IPS-15b (cell line): ENCODE results near the gene TM4SF4.

Experiments
- H3K27me3 ChIP-seq: one replicate; pipeline ENCODE4 v1.6.1; 2013; ENCODE audit warnings: low read length; ENCODE audit not compliant: control insufficient read depth, insufficient read depth
- H3K36me3 ChIP-seq: one replicate; pipeline ENCODE4 v1.6.1; 2013; ENCODE audit warnings: low read length; ENCODE audit not compliant: control insufficient read depth, insufficient read depth
- H3K4me1 ChIP-seq: one replicate; pipeline ENCODE4 v1.6.1; 2013; ENCODE audit warnings: mild to moderate bottlenecking, low read length; ENCODE audit not compliant: control insufficient read depth, insufficient read depth
- H3K4me3 ChIP-seq: one replicate; pipeline ENCODE4 v1.5.1; 2013; ENCODE audit warnings: low read depth, low read length
- H3K9ac ChIP-seq: one replicate; pipeline ENCODE4 v1.6.1; 2013; ENCODE audit warnings: low read depth, mild to moderate bottlenecking, low read length
- H3K9me3 ChIP-seq: one replicate; pipeline ENCODE4 v1.6.1; 2013; ENCODE audit warnings: mild to moderate bottlenecking, low read length; ENCODE audit not compliant: control insufficient read depth, insufficient read depth

Gene TM4SF4

GRCh38 chr3:149528340-149528650 is 53.8 kb downstream of the TM4SF4 start:
- H3K9me3 ChIP-seq: no peaks in the 10 kb centered on the region
- no peaks in the 10 kb centered on the region for H3K4me1 ChIP-seq
- H3K36me3 ChIP-seq: peaks cover 12% of the 10 kb centered on the region
- no peak overlapping the region for H3K4me3 ChIP-seq
- H3K27me3 ChIP-seq: no peaks in the 10 kb centered on the region
- no peak overlapping the region for H3K9ac ChIP-seq

- no peaks in the 10 kb centered on the region for H3K9me3 ChIP-seq
- H3K9ac ChIP-seq: no peak overlapping the region
- H3K27me3 ChIP-seq: no peaks in the 10 kb centered on the region
- no peak overlapping the region for H3K4me3 ChIP-seq
- peaks cover 7% of the 10 kb centered on the region for H3K36me3 ChIP-seq
- H3K4me1 ChIP-seq: no peaks in the 10 kb centered on the region
These were observed 54.6 kb downstream of the TM4SF4 start for GRCh38 chr3:149529099-149529498.

- Histone ChIP-seq H3K36me3 (no peaks in the 10 kb centered on the region), H3K9ac (no peak overlapping the region), H3K4me3 (no peak overlapping the region), H3K27me3 (no peaks in the 10 kb centered on the region), H3K9me3 (no peaks in the 10 kb centered on the region), H3K4me1 (peaks cover 14% of the 10 kb centered on the region)
These were observed 58.1 kb downstream of the TM4SF4 start for GRCh38 chr3:149532489-149533180.

GRCh38 chr3:149534082-149534481 is 59.6 kb downstream of the TM4SF4 start:
- Histone ChIP-seq H3K36me3 (no peaks in the 10 kb centered on the region), H3K27me3 (no peaks in the 10 kb centered on the region), H3K4me3 (no peak overlapping the region), H3K9me3 (no peaks in the 10 kb centered on the region), H3K9ac (no peak overlapping the region), H3K4me1 (peaks cover 14% of the 10 kb centered on the region)

- no peaks in the 10 kb centered on the region for H3K9me3 ChIP-seq
- no peaks in the 10 kb centered on the region for H3K36me3 ChIP-seq
- H3K27me3 ChIP-seq: no peaks in the 10 kb centered on the region
- H3K9ac ChIP-seq: no peak overlapping the region
- H3K4me3 ChIP-seq: no peak overlapping the region
- peaks cover 14% of the 10 kb centered on the region for H3K4me1 ChIP-seq
These were observed 60.3 kb downstream of the TM4SF4 start for GRCh38 chr3:149534671-149535332.

- Histone ChIP-seq H3K4me1 (peaks cover 14% of the 10 kb centered on the region), H3K9me3 (no peaks in the 10 kb centered on the region), H3K4me3 (no peak overlapping the region), H3K36me3 (no peaks in the 10 kb centered on the region), H3K9ac (no peak overlapping the region), H3K27me3 (no peaks in the 10 kb centered on the region)
These were observed 60.8 kb downstream of the TM4SF4 start for GRCh38 chr3:149535333-149535685.

GRCh38 chr3:149536429-149536828 is 61.9 kb downstream of the TM4SF4 start:
- Histone ChIP-seq H3K9me3 (no peaks in the 10 kb centered on the region), H3K9ac (no peak overlapping the region), H3K4me1 (peaks cover 14% of the 10 kb centered on the region), H3K36me3 (no peaks in the 10 kb centered on the region), H3K27me3 (no peaks in the 10 kb centered on the region), H3K4me3 (no peak overlapping the region)

- H3K4me1 ChIP-seq: peaks cover 17% of the 10 kb centered on the region
These were observed 63.9 kb downstream of the TM4SF4 start for GRCh38 chr3:149538371-149538770.

GRCh38 chr3:149541091-149541491 is 66.6 kb downstream of the TM4SF4 start:
- Histone ChIP-seq H3K9me3 (no peaks in the 10 kb centered on the region), H3K4me3 (no peak overlapping the region), H3K27me3 (no peaks in the 10 kb centered on the region), H3K36me3 (no peaks in the 10 kb centered on the region), H3K4me1 (peaks cover 14% of the 10 kb centered on the region), H3K9ac (no peak overlapping the region)

More at GRCh38 chr3:149538371-149538770, 63.9 kb downstream of the TM4SF4 start:
- Histone ChIP-seq H3K4me3 (no peak overlapping the region), H3K9me3 (no peaks in the 10 kb centered on the region), H3K9ac (no peak overlapping the region), H3K27me3 (no peaks in the 10 kb centered on the region), H3K36me3 (no peaks in the 10 kb centered on the region)

- Histone ChIP-seq H3K9me3 (no peaks in the 10 kb centered on the region), H3K4me3 (no peak overlapping the region), H3K9ac (no peak overlapping the region), H3K36me3 (no peaks in the 10 kb centered on the region), H3K27me3 (no peaks in the 10 kb centered on the region), H3K4me1 (peaks cover 6% of the 10 kb centered on the region)
These were observed 68.1 kb downstream of the TM4SF4 start for GRCh38 chr3:149542375-149543312.

GRCh38 chr3:149545049-149545448 is 70.6 kb downstream of the TM4SF4 start:
- H3K9me3 ChIP-seq: no peaks in the 10 kb centered on the region
- no peak overlapping the region for H3K9ac ChIP-seq
- H3K27me3 ChIP-seq: no peaks in the 10 kb centered on the region
- H3K36me3 ChIP-seq: no peaks in the 10 kb centered on the region
- peaks cover 16% of the 10 kb centered on the region for H3K4me1 ChIP-seq
- H3K4me3 ChIP-seq: no peak overlapping the region
